ENCODE results near the gene DHCR24. TPM values are rescaled to one million over a fixed set of nuclear protein-coding genes. Genes with fewer than 3 reads are reported as not detected.

The DHCR24 gene
- total RNA-seq, 1 donor from 2014 or later: 103 TPM

DNA sequence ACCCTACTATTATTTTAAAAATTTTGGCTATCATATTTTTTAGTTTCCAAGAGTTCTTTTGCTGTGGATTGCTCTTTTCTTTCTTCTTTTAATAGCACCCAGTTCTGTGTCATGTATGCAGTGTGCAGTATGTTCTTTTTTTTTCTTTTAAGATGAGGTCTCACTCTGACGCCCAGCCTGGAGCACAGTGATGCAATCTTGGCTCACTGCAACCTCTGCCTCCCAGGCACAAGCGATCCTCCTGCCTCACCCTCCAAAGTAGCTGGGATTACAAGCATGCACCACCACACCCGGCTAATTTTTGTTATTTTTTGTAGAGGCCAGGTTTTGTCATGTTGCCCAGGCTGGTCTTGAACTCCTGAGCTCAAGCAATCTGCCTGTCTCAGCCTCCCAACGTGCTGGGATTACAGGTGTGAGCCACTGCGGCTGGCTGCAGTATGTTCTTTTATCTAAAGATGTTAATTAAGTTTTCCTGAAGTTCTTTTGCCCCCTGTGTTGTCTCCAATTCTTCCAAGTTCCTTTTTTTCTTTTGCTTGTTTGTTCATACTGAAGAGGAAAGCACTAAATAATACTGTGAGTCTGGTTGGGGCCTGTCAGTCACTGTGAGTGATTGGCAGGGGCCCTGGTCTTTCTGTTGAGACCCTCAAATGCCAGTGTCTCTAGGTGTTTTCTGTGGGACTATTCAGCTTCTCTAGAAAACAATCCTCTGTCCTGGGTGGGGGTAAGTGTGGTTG, 68.4 kb downstream of the DHCR24 start:
- DNase-seq (ENCODE audit: low read depth in 2 of 2): no peak

DNA sequence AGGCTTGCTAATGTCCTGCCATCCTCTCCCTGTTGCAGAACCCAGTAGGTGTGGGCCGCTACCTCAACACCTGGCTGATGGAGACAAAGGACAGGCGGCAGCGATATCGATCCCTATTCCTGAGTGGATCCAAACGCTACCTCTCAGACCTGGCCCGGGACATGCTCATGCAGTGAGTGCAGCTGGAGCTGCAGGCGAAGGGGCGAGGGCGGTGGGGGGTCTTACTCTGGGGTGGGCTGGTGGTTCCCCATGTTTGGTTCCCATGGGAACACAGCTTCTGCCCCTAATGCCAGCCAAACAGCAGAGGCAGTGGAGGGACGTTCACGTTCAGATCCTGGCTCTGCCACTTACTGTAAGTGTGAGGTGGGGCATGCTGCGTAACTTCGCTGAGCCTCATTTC, 70.0 kb downstream of the DHCR24 start:
- no peak for DNase-seq (ENCODE audit: low read depth in 2 of 2)

DNA sequence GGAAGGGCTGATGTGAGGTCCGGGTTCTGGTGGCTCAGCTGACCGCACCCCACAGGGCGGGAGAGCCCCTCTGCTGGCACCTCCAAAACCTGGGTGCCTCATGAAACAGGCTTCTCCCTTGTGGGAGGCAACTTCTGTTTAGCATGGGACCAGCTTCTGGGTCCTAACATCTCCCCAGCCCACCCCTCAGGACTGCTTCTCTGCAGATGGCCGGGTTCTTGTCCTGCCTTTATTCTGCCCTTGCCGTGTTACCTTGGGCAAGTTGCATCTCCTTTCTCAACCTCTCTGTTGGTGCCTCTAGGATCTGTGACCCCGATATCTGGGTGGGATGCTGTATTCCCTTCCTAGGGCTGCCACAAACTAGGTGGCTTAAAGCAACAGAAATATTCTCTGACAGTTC, 70.9 kb downstream of the DHCR24 start:
- no peak for DNase-seq (ENCODE audit: low read depth in 2 of 2)

DNA sequence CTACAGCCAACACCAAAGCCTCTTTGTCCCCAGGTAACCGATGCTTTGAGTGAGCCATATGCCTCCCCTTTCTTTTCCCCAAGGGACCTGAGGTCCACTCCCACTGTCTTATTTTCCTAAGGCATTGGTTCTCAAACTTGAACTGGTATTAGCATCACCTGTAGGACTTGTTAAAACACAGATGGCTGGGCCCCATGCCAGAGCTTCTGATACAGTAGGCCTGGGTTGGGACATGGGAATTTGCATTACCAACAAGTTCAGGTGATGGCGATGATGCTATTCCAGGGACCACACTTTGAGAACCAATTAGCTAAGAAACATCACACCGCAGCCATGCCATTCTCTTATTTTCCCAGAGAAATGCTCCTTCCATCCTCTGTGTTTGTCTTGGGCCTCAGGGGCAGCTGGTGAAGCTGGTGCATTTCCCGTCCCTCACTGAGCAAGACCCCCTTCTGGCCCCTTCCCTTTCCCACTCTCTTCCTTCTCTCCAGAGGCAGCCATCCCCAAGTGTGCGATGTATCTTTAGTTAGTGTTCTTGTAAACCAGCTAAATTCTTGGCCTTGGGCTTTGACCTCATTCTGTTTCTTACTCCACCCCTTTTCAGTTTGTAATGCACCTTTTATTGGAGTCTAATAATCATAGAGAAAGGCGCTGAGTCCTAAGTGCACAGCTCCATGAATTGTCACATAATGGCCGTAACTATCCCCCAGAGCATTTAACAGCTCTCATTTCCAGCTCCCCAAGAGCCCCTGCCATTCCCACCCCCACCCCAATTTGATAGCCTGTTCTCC, 71.7 kb downstream of the DHCR24 start:
- no peak for DNase-seq (ENCODE audit: low read depth in 2 of 2)

DNA sequence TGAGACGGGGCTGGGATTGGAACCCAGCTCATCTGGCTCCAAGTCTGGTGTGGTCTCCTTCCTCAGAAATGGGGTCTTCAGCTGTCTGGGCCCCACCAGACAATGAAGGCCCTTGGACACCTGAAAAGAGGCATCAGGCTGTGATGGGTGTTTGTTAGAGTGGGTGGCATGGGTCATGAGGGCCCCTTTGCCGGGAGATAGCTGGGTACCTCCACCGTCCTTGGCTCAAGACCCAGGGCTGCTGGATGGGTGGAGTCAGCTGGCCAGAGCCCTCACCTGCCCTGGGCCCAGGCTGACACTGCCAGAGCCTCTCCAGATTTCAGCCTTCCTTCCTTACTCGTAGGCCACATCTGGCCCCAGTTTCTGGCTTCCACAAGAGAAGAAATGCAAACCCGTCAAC, 72.4 kb downstream of the DHCR24 start:
- DNase-seq (ENCODE audit: low read depth in 2 of 2): no peak

DNA sequence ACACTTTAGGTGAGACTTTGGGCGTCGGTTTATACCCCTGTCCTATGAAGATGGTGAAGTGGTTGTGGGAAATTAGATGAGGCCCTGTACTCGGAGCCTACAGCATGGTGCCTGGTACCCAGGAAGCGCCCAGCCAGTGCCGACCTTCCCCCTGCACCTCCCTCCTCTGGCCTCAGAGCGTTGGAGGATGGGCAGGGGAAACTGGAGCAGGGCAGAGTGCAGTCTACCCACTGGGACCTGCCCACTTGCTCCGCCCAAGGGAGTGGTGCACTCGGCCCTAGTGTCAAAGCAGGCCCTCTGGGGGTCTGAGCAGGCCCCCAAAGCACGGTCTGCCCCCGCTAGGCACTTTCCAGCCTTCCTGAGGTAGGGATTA, 72.9 kb downstream of the DHCR24 start:
- no peak for DNase-seq (ENCODE audit: low read depth in 2 of 2)

DNA sequence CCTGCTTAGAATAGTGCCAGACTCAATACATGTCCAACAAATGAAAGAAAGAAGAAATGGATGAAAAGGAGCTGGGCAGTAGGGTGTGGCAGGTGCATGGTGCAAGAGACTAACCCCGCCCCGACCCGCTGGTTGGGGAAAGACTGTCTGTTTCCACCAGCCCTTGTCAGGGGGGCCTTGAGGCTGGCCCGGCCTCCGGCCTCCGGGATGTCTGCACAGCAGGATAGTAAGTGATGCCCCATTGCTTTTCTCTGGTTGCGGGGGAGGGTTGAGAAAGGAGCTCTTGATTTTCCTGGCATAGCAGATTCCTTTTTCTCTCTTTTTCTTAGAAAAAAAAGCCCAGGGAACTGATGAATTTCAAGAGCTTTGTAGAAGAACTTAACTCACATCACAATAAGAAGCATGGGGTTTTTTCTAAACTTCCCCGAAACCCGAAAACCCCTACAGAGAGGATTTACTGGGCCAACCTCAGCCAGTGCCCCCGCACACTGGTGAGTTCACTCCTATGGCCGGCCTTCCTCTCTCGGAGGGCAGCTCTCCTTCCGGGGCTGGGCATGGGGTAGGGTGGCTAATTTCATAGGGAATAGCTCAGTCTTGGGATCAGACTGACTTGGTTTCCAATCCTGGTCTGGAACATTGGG, 73.4 kb downstream of the DHCR24 start:
- DNase-seq (ENCODE audit: low read depth in 2 of 2): no peak

DNA sequence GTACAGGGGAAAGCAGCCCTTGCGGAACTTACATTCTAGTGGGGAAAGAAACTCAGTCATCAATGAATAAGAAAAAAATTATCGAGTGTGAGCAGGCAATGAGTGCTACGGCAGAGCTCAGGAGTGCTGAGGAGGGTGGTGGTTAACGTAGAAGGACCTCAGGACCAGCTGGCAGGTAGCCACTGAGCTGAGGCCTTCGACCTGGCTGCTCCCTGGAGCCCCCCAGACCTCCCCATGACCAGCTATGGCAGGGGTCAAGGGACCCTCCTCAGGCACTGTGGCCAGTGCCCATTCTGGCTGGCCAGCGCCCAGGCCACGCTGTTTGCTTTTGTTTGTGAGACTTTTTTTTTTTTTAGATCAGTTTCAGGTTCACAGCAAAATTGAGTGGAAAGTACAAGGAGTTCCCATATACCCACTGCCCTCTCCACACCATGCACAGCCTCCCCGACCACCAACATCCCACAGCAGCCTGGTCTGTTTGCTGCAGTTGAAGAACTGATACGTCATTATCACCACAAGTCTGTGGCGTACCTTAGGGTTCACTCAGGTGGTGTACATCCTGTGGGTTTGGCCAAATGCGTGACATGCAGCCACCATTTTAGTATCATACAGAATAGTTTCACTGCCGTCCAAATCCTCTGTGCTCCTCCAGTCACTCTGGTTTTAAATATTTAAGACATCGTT, 74.1 kb downstream of the DHCR24 start:
- no peak for DNase-seq (ENCODE audit: low read depth in 2 of 2)

DNA sequence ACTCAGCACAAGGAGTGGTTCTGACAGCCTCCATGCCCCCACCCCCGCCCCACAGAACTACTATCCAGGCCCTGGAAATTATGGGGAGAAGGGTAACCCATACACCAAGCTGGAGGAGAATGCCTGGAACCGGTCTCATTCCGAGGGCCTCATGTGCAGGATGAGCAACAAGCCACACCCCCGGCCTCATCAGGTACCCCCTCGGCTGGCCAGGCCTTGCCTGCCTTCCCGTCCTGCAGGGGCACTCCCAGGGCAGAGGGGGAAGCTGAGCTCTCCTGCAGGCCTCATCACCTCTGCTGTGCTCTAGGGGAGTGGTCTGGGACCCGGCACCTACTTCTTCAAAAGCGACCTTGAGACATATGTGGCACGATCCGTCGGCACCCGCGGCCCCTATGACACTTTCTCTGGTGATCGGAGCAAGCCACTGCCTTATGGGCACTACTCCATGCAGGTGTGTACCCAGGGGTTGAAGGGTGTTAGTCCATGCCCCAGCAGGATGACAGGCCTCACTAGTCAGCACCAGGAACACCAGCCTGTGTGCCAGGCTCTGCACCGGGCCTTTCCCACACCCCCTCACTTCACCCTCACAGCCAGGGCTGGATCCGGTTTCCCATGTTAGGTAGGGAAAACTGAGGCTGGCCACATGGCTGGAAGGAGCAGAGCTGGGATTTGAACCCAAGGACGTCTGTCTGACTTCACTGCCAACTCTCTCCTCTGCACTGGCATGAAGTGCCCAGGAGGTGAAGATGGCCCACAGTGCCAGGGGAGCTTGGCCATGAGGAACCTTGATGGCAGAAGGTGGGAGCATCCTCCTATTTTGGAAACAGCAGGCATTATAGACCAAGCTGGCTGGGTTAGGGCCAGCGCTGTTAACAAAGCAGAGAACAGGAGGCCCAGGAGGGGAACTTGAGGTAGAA, 75.0 kb downstream of the DHCR24 start:
- no peak for DNase-seq (ENCODE audit: low read depth in 2 of 2)

DNA sequence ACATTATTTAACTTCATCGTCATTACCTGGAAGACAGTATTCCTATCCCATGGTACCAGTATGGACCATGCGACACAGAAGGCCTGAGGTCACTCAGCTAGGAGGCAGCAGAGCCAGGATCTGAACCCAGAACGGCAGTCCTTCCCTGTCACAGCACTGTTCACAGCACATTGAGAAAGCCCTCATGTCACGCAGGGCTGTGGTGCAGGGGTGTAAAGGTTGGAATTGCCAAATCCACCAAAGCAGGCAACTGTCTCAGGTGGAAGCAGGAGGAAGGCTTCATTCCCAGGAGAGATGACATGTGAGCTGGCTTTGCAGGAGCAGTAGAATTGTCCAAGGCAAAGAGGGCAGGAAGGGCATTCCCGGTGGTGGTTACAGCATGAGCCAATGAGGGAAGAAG, 75.9 kb downstream of the DHCR24 start:
- DNase-seq (ENCODE audit: low read depth in 2 of 2): no peak

DNA sequence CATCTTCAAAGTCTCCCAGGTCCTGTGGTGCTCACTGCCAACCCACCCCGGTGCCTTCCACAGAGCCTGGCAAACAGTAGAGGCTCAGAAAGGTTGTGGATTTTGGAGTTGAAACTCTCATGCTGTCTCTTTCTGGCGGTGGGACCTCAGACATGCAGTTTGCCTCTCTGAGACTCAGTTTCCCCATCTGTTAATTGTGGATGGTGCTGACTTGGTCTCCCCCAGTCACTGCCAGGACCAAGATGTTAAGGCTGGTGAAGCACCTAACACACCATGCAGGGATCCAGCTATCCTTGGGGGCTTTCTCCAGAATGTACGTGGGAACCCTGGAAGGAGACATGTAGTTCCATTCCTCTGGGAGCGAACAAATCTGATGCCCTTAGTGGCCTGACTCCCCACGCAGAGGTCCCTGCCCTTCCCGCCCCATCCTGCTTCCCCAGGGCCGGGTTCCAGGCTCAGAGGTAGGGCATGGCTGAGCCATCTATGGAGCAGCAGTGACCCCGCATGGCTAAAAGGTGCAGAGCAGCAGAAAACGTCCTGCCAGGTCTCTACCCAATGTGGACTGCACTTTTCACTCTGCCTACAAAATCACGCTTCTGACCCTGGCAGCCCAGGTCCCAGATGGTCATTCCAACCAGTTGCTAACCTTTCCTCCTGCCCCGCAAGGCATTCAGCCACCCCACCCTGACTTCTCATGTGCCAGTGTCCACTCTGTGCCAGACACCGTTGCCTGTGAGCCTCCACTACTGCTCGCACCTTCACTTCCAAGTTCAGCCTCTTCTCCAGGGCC, 76.6 kb downstream of the DHCR24 start:
- peak; percentile 20 to 48 for DNase-seq (ENCODE audit: low read depth in 2 of 2)

DNA sequence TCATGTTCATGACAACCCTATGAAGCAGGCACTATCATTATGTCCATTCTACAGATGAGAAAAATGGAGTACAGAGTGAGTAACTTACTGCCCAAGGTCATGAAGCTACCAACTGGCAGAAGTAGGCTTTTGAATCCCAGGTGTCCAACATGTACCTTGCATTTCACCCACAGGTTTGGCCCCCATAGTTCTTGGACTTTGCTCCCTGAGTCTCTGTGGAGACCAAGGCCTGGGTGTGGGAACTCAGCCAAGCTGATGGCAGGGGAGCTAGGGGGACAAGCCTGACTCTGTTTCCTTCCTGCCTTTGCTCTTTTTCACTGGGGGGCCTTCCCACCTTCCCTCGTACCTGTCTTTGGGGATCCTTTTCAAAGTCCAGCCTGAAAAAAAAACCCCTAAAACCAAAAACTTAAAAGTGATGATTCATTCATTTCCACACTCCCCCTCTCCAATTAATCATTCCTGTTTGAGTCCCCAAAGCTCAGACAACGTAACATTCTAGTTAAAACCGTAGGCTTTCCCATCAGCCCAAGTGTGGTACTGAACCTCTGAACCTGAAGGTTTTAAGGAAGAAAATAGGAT, 77.4 kb downstream of the DHCR24 start:
- DNase-seq (ENCODE audit: low read depth in 2 of 2): no peak

DNA sequence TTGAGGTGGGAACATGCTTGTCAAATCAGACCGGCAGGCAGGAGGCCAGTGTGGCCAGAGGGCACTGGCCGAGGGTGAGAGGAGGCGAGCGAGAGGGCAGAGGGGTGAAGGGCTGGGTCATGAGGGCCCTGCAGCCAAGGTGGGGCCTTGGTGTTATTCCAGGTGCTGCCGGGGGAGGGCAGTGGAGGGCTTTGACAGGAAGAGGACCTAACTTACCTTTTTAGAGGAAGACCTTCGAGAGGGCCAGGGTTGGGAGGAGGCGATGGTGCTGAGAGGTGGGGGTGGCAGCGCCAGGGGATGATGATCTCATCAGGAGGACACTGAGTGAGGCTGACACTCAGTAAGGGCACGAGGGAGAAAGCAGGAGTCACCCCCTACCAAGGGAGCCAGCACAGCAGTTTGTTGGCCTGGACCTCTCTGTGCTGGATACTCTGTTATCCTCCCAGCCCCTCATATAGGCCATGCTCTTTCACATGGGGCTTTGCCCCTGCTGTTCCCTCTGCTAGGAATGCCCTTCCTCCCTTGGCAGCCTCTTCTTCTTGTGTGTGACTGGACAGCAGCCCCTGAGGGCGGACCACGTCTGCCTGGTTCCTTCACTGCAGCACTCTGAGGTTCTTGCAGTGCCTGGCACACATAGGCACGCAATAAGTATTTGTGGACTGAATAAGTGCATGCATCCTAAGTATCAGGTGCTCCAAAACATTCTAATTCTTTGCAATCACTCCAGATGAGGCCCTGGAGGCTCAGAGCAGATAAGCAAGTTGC, 78.4 kb downstream of the DHCR24 start:
- no peak for DNase-seq (ENCODE audit: low read depth in 2 of 2)

DNA sequence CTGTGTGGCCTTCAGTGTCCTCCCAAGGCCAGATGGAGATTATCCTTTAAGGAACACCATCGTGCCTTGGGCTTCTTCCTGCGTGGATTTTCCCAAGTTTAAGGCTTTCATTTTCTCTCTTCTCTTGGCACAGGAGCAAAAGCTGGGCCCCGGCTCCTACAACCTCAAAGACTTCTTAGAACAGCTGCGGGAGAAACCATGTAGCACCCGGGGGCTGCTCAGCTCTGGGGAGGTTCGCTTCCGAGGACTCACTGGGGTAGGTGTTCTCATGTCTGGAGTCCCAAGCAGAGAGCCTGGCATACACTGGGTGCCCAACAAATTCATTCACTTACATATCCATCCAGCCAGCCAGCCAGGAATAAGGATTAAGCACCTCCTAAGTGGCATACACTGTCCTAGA, 79.2 kb downstream of the DHCR24 start:
- no peak for DNase-seq (ENCODE audit: low read depth in 2 of 2)

DNA sequence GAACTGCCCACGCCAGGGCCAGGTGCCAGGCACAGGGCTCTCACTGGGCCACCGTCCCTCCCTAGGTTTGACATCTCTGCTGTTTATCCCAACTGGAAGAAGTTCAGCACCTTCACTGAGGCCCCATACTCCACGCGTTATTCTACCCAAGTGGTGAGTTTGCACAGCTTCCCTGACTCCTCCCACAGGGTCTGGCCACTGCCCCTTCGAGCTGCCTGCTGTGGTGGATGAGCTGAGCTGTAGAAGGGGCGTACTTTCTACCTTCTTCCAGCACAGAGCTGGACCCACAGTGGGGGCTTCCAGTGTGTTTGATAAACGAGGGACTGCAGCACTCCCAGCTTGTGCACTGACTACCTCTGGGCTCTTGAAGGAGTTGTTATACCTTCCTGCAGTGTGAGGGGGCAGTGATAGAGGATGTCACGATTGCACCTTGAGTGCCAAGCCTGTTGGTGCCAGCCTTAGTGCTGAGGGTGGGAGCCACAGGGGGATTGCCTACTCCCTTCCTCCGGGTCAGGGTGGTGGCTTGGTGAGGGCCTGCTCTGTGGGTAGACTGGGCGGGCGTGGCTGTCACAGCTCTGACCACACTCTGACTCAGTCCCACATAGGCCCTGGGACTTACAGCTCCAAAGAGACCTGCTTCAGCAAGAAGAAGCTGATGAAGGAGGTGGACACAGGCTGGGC, 79.9 kb downstream of the DHCR24 start:
- no peak for DNase-seq (ENCODE audit: low read depth in 2 of 2)

DNA sequence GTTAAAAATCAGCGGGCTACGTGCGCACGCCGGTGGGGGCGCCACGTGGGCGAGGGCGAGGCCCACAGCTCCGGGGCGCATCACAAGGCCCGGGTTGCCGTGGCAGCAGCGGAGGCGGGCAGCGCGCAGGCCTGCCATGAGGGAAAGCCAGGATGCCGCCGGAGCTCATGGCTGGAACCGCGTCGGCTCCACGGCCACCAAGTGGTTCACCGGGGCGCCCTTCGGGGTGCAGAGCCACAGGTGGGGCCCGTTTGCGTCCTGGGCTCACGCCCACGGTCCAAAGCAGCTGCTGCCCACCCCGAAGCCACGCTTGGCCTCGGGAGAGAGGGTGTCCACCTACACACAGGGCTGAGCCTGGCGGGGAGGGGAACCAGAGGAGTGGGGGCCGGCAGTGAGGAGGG, 81.0 kb downstream of the DHCR24 start:
- no peak for DNase-seq (ENCODE audit: low read depth in 2 of 2)

DNA sequence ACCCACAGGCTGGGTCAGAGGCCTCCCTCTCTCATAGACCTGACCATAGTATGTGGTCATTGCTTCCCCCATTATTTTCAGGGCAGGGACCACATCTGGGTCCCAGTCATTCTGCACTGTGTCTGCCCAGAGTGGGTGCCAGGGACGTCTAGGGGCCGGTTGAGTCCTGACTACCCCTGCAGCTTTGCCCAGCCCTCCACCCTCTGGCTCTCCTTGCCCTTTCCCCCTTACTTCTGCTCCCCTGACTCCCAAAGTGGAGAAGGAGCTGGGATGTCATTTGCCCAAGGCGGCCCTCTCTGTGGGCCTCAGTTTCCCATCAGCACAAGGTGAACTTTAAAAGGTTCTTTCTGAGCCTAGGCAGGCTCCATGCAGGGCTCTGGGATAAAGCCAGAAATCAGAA, 81.5 kb downstream of the DHCR24 start:
- DNase-seq (ENCODE audit: low read depth in 2 of 2): no peak

DNA sequence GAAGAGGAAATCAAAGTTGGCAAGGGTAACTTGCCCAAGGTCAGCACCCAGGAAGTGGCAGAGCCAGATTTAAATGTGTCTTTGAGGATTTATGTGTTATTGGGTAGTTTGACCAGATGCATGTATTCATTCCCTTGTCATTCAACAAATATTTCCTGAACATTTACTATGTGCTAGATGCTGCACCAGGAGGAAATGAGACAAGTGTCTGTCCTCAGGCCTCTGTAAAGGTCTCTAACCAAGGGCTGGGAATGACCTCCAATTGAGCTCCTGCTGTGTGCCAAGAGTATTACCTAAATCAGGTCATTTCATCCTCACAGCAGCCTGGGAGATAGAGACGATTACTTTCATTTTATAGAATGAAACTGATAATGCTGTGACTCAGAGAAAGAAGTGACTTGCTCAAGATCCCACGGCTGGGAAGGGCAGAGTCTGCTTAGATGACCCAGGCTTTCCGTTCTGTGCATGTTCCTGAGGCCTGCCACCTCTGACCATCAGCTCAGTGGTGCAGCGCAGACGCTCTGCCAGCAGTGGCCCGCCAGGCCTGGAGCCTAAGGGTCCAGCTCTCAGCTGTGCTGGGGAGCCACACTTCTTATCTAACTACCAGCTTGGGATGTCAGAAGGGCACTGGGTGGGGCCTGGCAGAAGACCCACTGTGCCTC, 82.4 kb downstream of the DHCR24 start:
- no peak for DNase-seq (ENCODE audit: low read depth in 2 of 2)
